ENCODE data around the gene CIB4. TPM values are rescaled to one million over a fixed set of nuclear protein-coding genes. Genes with fewer than 3 reads are reported as not detected.
A peak's percentile ranks its signal among the peaks of the same experiment; 100 is the strongest.

CIB4 gene
- total and polyA plus RNA-seq, 9 of the 15 experiments (the other 6 are each of a cell fraction or from before 2014, with no cell fraction given), result not detected

GRCh38 chr2:26561918-26562810 is 79.0 kb downstream of the CIB4 start:
- Histone ChIP-seq H3K9me3 (replicated peaks; ENCODE audit: control insufficient read depth, insufficient read depth, low read depth, low read length) (no peaks in the 10 kb centered on the region), H3K27me3 (ENCODE audit: control insufficient read depth in 2 of 2, insufficient read depth in 2 of 2, low read length in 2 of 2) (peaks cover 60 to 78% of the 10 kb centered on the region in 2 experiments), H3K79me2 (ENCODE audit: control insufficient read depth, insufficient read depth, low read length) (no peaks in the 10 kb centered on the region), H3K27ac (ENCODE audit: extremely low read depth, low read depth, low read length) (no peak overlapping the region), H3K4me1 (replicated peaks in 1 of 2; ENCODE audit: control insufficient read depth in 2 of 2, insufficient read depth in 2 of 2, low read length in 2 of 2) (peaks cover 0 to 16% of the 10 kb centered on the region in 2 experiments; a peak in 2 of 5 replicates), H3K4me3 (no peak overlapping the region), H3K4me2 (ENCODE audit: insufficient read depth, low read length) (no peak overlapping the region), H3K9me1 (ENCODE audit: control insufficient read depth, insufficient read depth, low read length) (no peaks in the 10 kb centered on the region), H4K20me1 (replicated peaks; ENCODE audit: control insufficient read depth, insufficient read depth, low read length) (no peaks in the 10 kb centered on the region), H2AFZ (ENCODE audit: low read depth, low read length) (no peak overlapping the region), H3K36me3 (ENCODE audit: control insufficient read depth, insufficient read depth, low read length) (no peaks in the 10 kb centered on the region), H3K9ac (ENCODE audit: insufficient read depth in 1 of 2, low read depth in 2 of 2, low read length in 2 of 2) (no peak overlapping the region; a peak in 1 of 4 replicates)
- intact Hi-C loops (cut with micrococcal nuclease) (no loop called here), in situ Hi-C loops (cut with MboI) (no loop called here)
- FAIRE-seq, result no peak
- ChIA-PET CTCF (ENCODE audit: low intra/inter-chr PET ratio) (no interaction called here), POLR2A (interaction anchor here (0.6 kb wide), 1 partner anchor 48 kb away, joined by 3 read pairs; no protein-coding TSS in a partner anchor)
- ATAC-seq, result peak; percentile 81
- no TSS peak for BruUV-seq (replicated peaks)
- WGBS (ENCODE audit: insufficient coverage, low coverage, missing lambda C conversion rate), result 19% methylated on average over 48 of the region's 69 CpGs
- TF ChIP-seq TFAP4 (CRISPR knock-in tag; IDR thresholded peaks at IDR 0.05; ENCODE audit: borderline replicate concordance), result peak; percentile 55; the same call in 1 of the 2 replicates
- TF ChIP-seq SOX6 (IDR thresholded peaks at IDR 0.05), result no peak
- no peak for TF ChIP-seq POLR2A (conservative IDR thresholded peaks at IDR 0.05)
- TF ChIP-seq RFX1 (IDR thresholded peaks at IDR 0.05), result peak; percentile 19; the same call in 1 of the 2 replicates
- peak in 2 of 3 experiments; percentile 24 to 38; a peak in 3 of 6 replicates for TF ChIP-seq CTCF (IDR thresholded peaks at IDR 0.05 in 2 of 3, conservative IDR thresholded peaks at IDR 0.05 in 1 of 3; ENCODE audit: insufficient read depth in 2 of 3, low read depth in 1 of 3, low read length in 3 of 3)
- TF ChIP-seq ZNF740 (CRISPR knock-in tag; IDR thresholded peaks at IDR 0.05), result no peak
- no peak for TF ChIP-seq ZNF740 (tag; IDR thresholded peaks at IDR 0.05)
- peak; percentile 25 to 78 (median 64) for DNase-seq (ENCODE audit: extremely low read depth in 1 of 4, low spot score in 3 of 4)
